K562 (cell line): ENCODE measurements around the gene MRPL38. TPM values are rescaled to one million over a fixed set of nuclear protein-coding genes. Genes with fewer than 3 reads are reported as not detected.
"Not testable (repeated sequence)": the region's sequence is repeated elsewhere in the genome, so short reads cannot be mapped to it uniquely, and the experiment has no call there.

Source experiments
- ATAC-seq: fragments of 200-7000 bp; cut with Tn5 transposase; 3 replicates; pipeline ENCODE4 v1.9.1; 2020; ENCODE audit warnings: moderate library complexity
- BruUV-seq: library from RNA; stranded (reverse); fragments of 400-500 nt; replicated peaks from 2 replicates; lab custom pipeline; 2021; lab: Mats Ljungman, UMichigan
- CTCF ChIA-PET: fragments of 300-600 bp; formaldehyde crosslinking; extraction: SDS; loops from one replicate; lab custom pipeline; 2021; ENCODE audit warnings: low intra/inter-chr PET ratio; lab: Yijun Ruan, JAX
- POLR2A ChIA-PET: fragments of 300-600, 350-650 bp; sonication (Branson Sonifier 250); formaldehyde crosslinking; extraction: SDS; loops from one replicate; lab custom pipeline; 2021; ENCODE audit warnings: antibody characterized with exemption, inconsistent platforms; lab: Yijun Ruan, JAX
- DNase-seq, 4 experiments: peaks; one replicate each; pipeline versions ENCODE4 v3.0.0 to v3.0.0-alpha.2; 2011 to 2018; ENCODE audit warnings: low spot score in 3 of 4, mixed read lengths in 3 of 4; ENCODE audit errors: extremely low read depth in 1 of 4
- FAIRE-seq: peaks from 2 replicates; lab custom pipeline; 2011; peaks lifted over from hg19 to GRCh38; lab: Jason Lieb, UNC
- H2AFZ ChIP-seq: 2 replicates; pipeline ENCODE4 v1.6.0; 2011; ENCODE audit warnings: low read depth, low read length, control low read depth, inconsistent platforms
- H3K27ac ChIP-seq: fragments of 200-600 bp; 3 replicates; pipeline ENCODE4 v1.8.0; 2011; ENCODE audit warnings: low read depth, mild to moderate bottlenecking, control low read depth, inconsistent platforms, low read length, moderate library complexity, mixed read lengths; ENCODE audit errors: extremely low read depth
- H3K27me3 ChIP-seq, 2 experiments: fragments of 300-600 bp in 1 of 2; 2 replicates in 1 of 2; 3 replicates in 1 of 2; pipeline versions ENCODE4 v1.6.0 to v1.8.0; 2011; ENCODE audit warnings: inconsistent platforms in 2 of 2, low read length in 2 of 2, mild to moderate bottlenecking in 1 of 2, mixed read lengths in 1 of 2, moderate library complexity in 1 of 2; ENCODE audit not compliant: control insufficient read depth in 2 of 2, insufficient read depth in 2 of 2
- H3K36me3 ChIP-seq: fragments of 300-600 bp; 3 replicates; pipeline ENCODE4 v1.8.0; 2011; ENCODE audit warnings: mild to moderate bottlenecking, low read length, inconsistent platforms; ENCODE audit not compliant: control insufficient read depth, insufficient read depth
- H3K4me1 ChIP-seq, 2 experiments: fragments of 200-600 bp in 1 of 2; replicated peaks in 1 of 2; 2 replicates in 1 of 2; 3 replicates in 1 of 2; pipeline versions ENCODE4 v1.5.1 to v1.8.0; 2011; ENCODE audit warnings: inconsistent platforms in 2 of 2, low read length in 2 of 2, mild to moderate bottlenecking in 1 of 2, mixed read lengths in 1 of 2, moderate library complexity in 1 of 2; ENCODE audit not compliant: control insufficient read depth in 2 of 2, insufficient read depth in 2 of 2
- H3K4me2 ChIP-seq: 2 replicates; pipeline ENCODE4 v1.6.1; 2011; ENCODE audit warnings: low read length, control low read depth, inconsistent platforms, mixed read lengths; ENCODE audit not compliant: insufficient read depth
- H3K4me3 ChIP-seq: fragments of 200-600 bp; sonication (generic), shearing (Covaris generic); 2 replicates; pipeline ENCODE4 v1.5.1; 2016; ENCODE audit warnings: control low read depth, inconsistent platforms
- H3K79me2 ChIP-seq: fragments of 200-600 bp; 3 replicates; pipeline ENCODE4 v1.8.0; 2011; ENCODE audit warnings: low read length, inconsistent platforms; ENCODE audit not compliant: control insufficient read depth, insufficient read depth
- H3K9ac ChIP-seq, 2 experiments: 2 replicates each; pipeline versions ENCODE4 v1.6.0 to v1.6.1; 2011; ENCODE audit warnings: low read depth in 2 of 2, low read length in 2 of 2, control low read depth in 1 of 2, inconsistent platforms in 1 of 2, mild to moderate bottlenecking in 1 of 2, mixed read lengths in 1 of 2; ENCODE audit not compliant: insufficient read depth in 1 of 2
- H3K9me1 ChIP-seq: one replicate; pipeline ENCODE4 v1.6.0; 2011; ENCODE audit warnings: inconsistent platforms, mild to moderate bottlenecking, low read length, moderate library complexity; ENCODE audit not compliant: control insufficient read depth, insufficient read depth
- H3K9me3 ChIP-seq: replicated peaks from 2 replicates; pipeline ENCODE4 v1.5.1; 2011; ENCODE audit warnings: low read depth, low read length, inconsistent platforms; ENCODE audit not compliant: control insufficient read depth, insufficient read depth
- H4K20me1 ChIP-seq: replicated peaks from 2 replicates; pipeline ENCODE4 v1.6.1; 2011; ENCODE audit warnings: low read length, inconsistent platforms, mixed read lengths; ENCODE audit not compliant: control insufficient read depth, insufficient read depth
- NFIC ChIP-seq: fragments of 450-650 bp; IDR thresholded peaks from 2 replicates; pipeline ENCODE4 v1.6.1; 2017; ENCODE audit warnings: mild to moderate bottlenecking, inconsistent platforms
- ZNF121 ChIP-seq: sonication (generic); formaldehyde crosslinking; conservative IDR thresholded peaks from 2 replicates; pipeline ENCODE4 v1.8.0; 2022; ENCODE audit warnings: missing genetic modification reagents
- ZNF384 ChIP-seq: IDR thresholded peaks from 2 replicates; pipeline ENCODE4 v1.6.1; 2012; ENCODE audit warnings: low read depth, low read length, improper control_type of control experiment
- WGBS: fragments of 100-300 bp; shearing (Covaris generic); methylation state at CpG from one replicate; pipeline ENCODE4 v1.1.6; 2016; ENCODE audit warnings: low coverage, mixed read lengths; ENCODE audit not compliant: insufficient coverage; ENCODE audit errors: missing lambda C conversion rate; 5-methylcytosine and 5-hydroxymethylcytosine counted together
- in situ Hi-C: fragments of 300-500 bp; cut with MboI; formaldehyde crosslinking; loops from 4 replicates; pipeline ENCODE4 v1.15.0; 2018; ENCODE audit warnings: inconsistent platforms, mixed read lengths
- intact Hi-C: fragments of 100-400 bp; cut with micrococcal nuclease; formaldehyde crosslinking; loops from 2 replicates; pipeline ENCODE4 v1.14.2; 2022
- polyA plus RNA-seq, 8 experiments: library from polyadenylated mRNA; depleted of rRNA in 4 of 8; stranded (reverse) in 5 of 8; unstranded in 3 of 8; fragments of >200 nt; fragmentation: Nextera tagmentation in 2 of 8; fragmentation: Illumina TruSeq in 1 of 8; extraction: Ambion mirVana in 2 of 8; extraction: Trizol in 1 of 8; gene quantifications; 2 replicates each; pipeline versions ENCODE4 v1.2.1 to v1.2.3, GENCODE V29; 2011 to 2014; ENCODE audit warnings: inconsistent platforms in 1 of 8, missing spikeins in 1 of 8
- total RNA-seq, 7 experiments: library from RNA; depleted of rRNA in 6 of 7; stranded (reverse); fragments of >200 nt in 6 of 7; fragmentation: Illumina TruSeq in 2 of 7; extraction: Trizol in 2 of 7; gene quantifications; 2 replicates each; pipeline versions ENCODE4 v1.2.1 to v1.2.3, GENCODE V29; 2011 to 2021; ENCODE audit warnings: low replicate concordance in 1 of 7

The MRPL38 gene
- total and polyA plus RNA-seq, 9 of the 15 experiments (the other 6 are each of a cell fraction or from before 2014, with no cell fraction given), result 4.5 to 154 (median 48.5) TPM

DNA sequence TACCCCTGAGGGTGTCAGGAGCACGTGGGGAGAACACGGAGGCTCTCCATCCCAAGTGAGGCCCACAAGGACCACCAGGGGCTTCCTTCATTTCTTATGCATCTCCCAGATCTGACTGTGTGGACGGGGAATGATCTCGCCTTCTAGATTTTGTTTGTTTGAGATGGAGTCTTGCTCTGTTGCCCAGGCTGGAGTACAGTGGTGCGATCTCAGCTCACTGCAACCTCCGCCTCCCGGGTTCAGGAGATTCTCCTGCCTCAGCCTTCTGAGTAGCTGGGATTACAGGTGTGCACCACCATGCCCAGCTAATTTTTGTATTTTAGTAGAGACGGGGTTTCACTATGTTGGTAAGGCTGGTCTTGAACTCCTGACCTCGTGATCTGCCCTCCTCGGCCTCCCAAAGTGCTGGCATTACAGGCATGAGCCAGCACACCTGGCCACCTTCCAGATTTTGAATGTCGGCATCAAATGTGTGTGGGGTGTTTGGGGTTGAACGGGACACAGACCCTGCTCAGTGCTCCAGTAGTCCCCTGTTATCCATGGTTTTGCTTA is 35.9 kb downstream of the MRPL38 start:
- H3K4me2 ChIP-seq, ATAC-seq, CTCF ChIA-PET, H3K79me2 ChIP-seq, H3K9me1 ChIP-seq, H3K27ac ChIP-seq, BruUV-seq, H4K20me1 ChIP-seq, H3K4me3 ChIP-seq, H3K27me3 ChIP-seq, in situ Hi-C loops, intact Hi-C loops, FAIRE-seq, H3K36me3 ChIP-seq, H3K9me3 ChIP-seq: not testable (repeated sequence)
- DNase-seq, result peak in 1 of 4 experiments; percentile 2
- POLR2A ChIA-PET, result interaction anchor here (1.1 to 15.8 kb wide), 4 partner anchors 10 to 92 kb away, joined by 4 to 169 read pairs (median 6); partner anchors contain the start of gene TRIM65
- H3K9ac ChIP-seq, result peak overlapping the region in 1 of 2 experiments; percentile 82; a peak in 1 of 4 replicates
- TF ChIP-seq NFIC (0 out of 2 replicates have a peak, but pooled peaks have one; percentile 8), ZNF121 (peak; percentile 47; the same call in 1 of the 2 replicates)
- WGBS, result 76% methylated on average over 10 of the region's 12 CpGs
- H3K4me1 ChIP-seq, result peaks cover 22 to 38% of the 10 kb centered on the region in 2 experiments
- 0 out of 2 replicates have a peak overlapping the region, but pooled peaks have one; percentile 66 for H2AFZ ChIP-seq

- H3K9me3 ChIP-seq, CTCF ChIA-PET, H3K27me3 ChIP-seq, H3K36me3 ChIP-seq, BruUV-seq, FAIRE-seq, H3K79me2 ChIP-seq, H4K20me1 ChIP-seq, intact Hi-C loops, in situ Hi-C loops, H3K4me3 ChIP-seq, H3K9me1 ChIP-seq: not testable (repeated sequence)
- WGBS, result 45% methylated on average over 10 of the region's 17 CpGs
- Histone ChIP-seq H3K4me1 (peaks cover 16 to 35% of the 10 kb centered on the region in 2 experiments), H2AFZ (peak overlapping the region; percentile 90), H3K4me2 (0 out of 2 replicates have a peak overlapping the region, but pooled peaks have one; percentile 27), H3K9ac (peak overlapping the region; percentile 26 to 70; a peak in 2 of 4 replicates), H3K27ac (peak overlapping the region; percentile 57; the same call in 2 of the 3 replicates)
- TF ChIP-seq ZNF384 (peak; percentile 65), NFIC (peak; percentile 35; the same call in 1 of the 2 replicates)
- ATAC-seq (0 out of 3 replicates have a peak, but pooled peaks have one; percentile 6), DNase-seq (peak in 1 of 4 experiments; percentile 6)
- POLR2A ChIA-PET, result interaction anchor here (1.3 to 1.4 kb wide), 3 partner anchors 10 to 91 kb away, joined by 6 to 9 read pairs (median 9); partner anchors contain the start of gene WBP2
Observed at GRCh38 chr17:75865404-75866188, 39.1 kb downstream of the MRPL38 start.

GRCh38 chr17:75864887-75865286 is 39.8 kb downstream of the MRPL38 start:
- H3K9ac ChIP-seq, BruUV-seq, DNase-seq, in situ Hi-C loops, CTCF ChIA-PET, H3K79me2 ChIP-seq, FAIRE-seq, intact Hi-C loops, H3K36me3 ChIP-seq, H3K4me3 ChIP-seq, H3K27me3 ChIP-seq, H3K9me1 ChIP-seq, H3K9me3 ChIP-seq, H4K20me1 ChIP-seq: not testable (repeated sequence)
- ATAC-seq, result 0 out of 3 replicates have a peak, but pooled peaks have one; percentile 7
- H3K4me2 ChIP-seq, result peak overlapping the region; percentile 29
- WGBS, result 79% methylated on average over 4 of the region's 4 CpGs
- POLR2A ChIA-PET, result interaction anchor here (0.6 to 1.4 kb wide), 8 partner anchors 7 to 115 kb away, joined by 3 to 9 read pairs (median 4); partner anchors contain the start of gene WBP2
- H3K27ac ChIP-seq, result peak overlapping the region; percentile 57; the same call in 1 of the 3 replicates
- peak overlapping the region; percentile 90 for H2AFZ ChIP-seq
- H3K4me1 ChIP-seq, result peaks cover 18 to 34% of the 10 kb centered on the region in 2 experiments
